Nephron progenitor cell (in vitro differentiated cells): Measurements from ENCODE around the gene IL17F.

ENCODE experiments used
- DNase-seq: peaks from one replicate; pipeline ENCODE4 v3.0.0; 2021
- H3K27ac Mint-ChIP-seq: 2 replicates; pipeline ENCODE4 v1.8.0; 2021; ENCODE audit warnings: mild to moderate bottlenecking, moderate library complexity, mixed read lengths
- H3K27me3 Mint-ChIP-seq: 2 replicates; pipeline ENCODE4 v1.8.0; 2021; ENCODE audit warnings: mild to moderate bottlenecking, low read depth, mixed read lengths; ENCODE audit not compliant: poor library complexity
- H3K36me3 Mint-ChIP-seq: 2 replicates; pipeline ENCODE4 v1.8.0; 2021; ENCODE audit warnings: low read depth, mixed read lengths
- H3K4me1 Mint-ChIP-seq: 2 replicates; pipeline ENCODE4 v1.8.0; 2021; ENCODE audit warnings: mixed read lengths
- H3K4me3 Mint-ChIP-seq: 2 replicates; pipeline ENCODE4 v1.8.0; 2021; ENCODE audit warnings: mild to moderate bottlenecking, moderate library complexity, mixed read lengths
- H3K9me3 Mint-ChIP-seq: 2 replicates; pipeline ENCODE4 v1.8.0; 2021; ENCODE audit warnings: mild to moderate bottlenecking, moderate library complexity, mixed read lengths
- CTCF ChIP-seq: fragments of 200-600 bp; sonication (generic); IDR thresholded peaks from 2 replicates; pipeline ENCODE4 v1.5.0; 2021; ENCODE audit warnings: antibody characterized with exemption

The IL17F gene

GRCh38 chr6:52285177-52286068 lies 41.1 kb upstream of the IL17F start:
- H3K9me3 Mint-ChIP-seq: no peaks in the 10 kb centered on the region
- DNase-seq: no peak
- no peaks in the 10 kb centered on the region for H3K27me3 Mint-ChIP-seq
- TF ChIP-seq CTCF: no peak
- peaks cover 39% of the 10 kb centered on the region for H3K4me1 Mint-ChIP-seq
- H3K36me3 Mint-ChIP-seq: peaks cover 23% of the 10 kb centered on the region
- no peak overlapping the region for H3K4me3 Mint-ChIP-seq
- no peak overlapping the region for H3K27ac Mint-ChIP-seq

- peak; percentile 93 for DNase-seq
- Mint-ChIP-seq H3K36me3 (peaks cover 31% of the 10 kb centered on the region), H3K27ac (no peak within 1 kb of the TSS), H3K27me3 (no peaks in the 10 kb centered on the region), H3K9me3 (no peaks in the 10 kb centered on the region), H3K4me1 (peaks cover 39% of the 10 kb centered on the region), H3K4me3 (no peak within 1 kb of the TSS)
- TF ChIP-seq CTCF: no peak
These were observed 40.3 kb upstream of the IL17F start, which contains the start of gene MCM3 for GRCh38 chr6:52284460-52285176. Gene MCM3, minus strand, starts transcription at chr6:52284742. Its CDS starts 68 bp downstream, at chr6:52284674.

GRCh38 chr6:52284131-52284459 lies 39.8 kb upstream of the IL17F start:
- no peak overlapping the region for H3K4me3 Mint-ChIP-seq
- no peaks in the 10 kb centered on the region for H3K9me3 Mint-ChIP-seq
- H3K36me3 Mint-ChIP-seq: peaks cover 36% of the 10 kb centered on the region
- H3K4me1 Mint-ChIP-seq: peaks cover 39% of the 10 kb centered on the region
- no peak overlapping the region for H3K27ac Mint-ChIP-seq
- peak; percentile 71 for DNase-seq
- no peak for TF ChIP-seq CTCF
- no peaks in the 10 kb centered on the region for H3K27me3 Mint-ChIP-seq

GRCh38 chr6:52283111-52283510 lies 38.8 kb upstream of the IL17F start:
- H3K27me3 Mint-ChIP-seq: no peaks in the 10 kb centered on the region
- no peak for DNase-seq
- peak overlapping the region; percentile 7 for H3K27ac Mint-ChIP-seq
- H3K36me3 Mint-ChIP-seq: peaks cover 46% of the 10 kb centered on the region
- H3K9me3 Mint-ChIP-seq: no peaks in the 10 kb centered on the region
- no peak for TF ChIP-seq CTCF
- H3K4me3 Mint-ChIP-seq: no peak overlapping the region
- peaks cover 39% of the 10 kb centered on the region for H3K4me1 Mint-ChIP-seq

- TF ChIP-seq CTCF: no peak
These were observed 31.8 kb upstream of the IL17F start for GRCh38 chr6:52276130-52276529.

More at GRCh38 chr6:52276130-52276529, 31.8 kb upstream of the IL17F start:
- Mint-ChIP-seq H3K4me3 (no peak overlapping the region), H3K27ac (no peak overlapping the region), H3K4me1 (peaks cover 5% of the 10 kb centered on the region), H3K9me3 (no peaks in the 10 kb centered on the region), H3K27me3 (no peaks in the 10 kb centered on the region), H3K36me3 (peaks cover 81% of the 10 kb centered on the region)
- DNase-seq: no peak
